Measurements from ENCODE around the gene SMIM45.

DNA sequence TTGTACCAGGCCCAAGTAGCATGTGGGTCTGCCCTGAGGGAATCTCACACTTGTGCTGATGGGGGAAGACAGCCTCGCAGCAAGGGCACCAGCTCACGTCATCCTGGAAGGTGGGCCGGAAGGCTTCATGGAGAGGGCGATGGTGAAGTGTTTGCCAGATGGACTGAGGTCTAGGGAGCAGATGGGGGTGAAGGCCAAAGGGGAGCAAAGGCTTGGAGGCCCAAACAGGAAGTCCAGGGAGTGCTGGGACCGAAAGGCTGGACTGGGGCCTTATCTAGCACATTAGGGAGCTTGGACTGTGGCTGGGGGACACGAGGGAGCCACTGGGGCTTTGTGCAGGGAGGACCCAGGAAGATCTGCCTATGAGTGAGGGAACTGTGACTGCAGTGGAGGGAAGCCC is 24.1 kb upstream of the SMIM45 start:
- TF ChIP-seq, protein P1, sequence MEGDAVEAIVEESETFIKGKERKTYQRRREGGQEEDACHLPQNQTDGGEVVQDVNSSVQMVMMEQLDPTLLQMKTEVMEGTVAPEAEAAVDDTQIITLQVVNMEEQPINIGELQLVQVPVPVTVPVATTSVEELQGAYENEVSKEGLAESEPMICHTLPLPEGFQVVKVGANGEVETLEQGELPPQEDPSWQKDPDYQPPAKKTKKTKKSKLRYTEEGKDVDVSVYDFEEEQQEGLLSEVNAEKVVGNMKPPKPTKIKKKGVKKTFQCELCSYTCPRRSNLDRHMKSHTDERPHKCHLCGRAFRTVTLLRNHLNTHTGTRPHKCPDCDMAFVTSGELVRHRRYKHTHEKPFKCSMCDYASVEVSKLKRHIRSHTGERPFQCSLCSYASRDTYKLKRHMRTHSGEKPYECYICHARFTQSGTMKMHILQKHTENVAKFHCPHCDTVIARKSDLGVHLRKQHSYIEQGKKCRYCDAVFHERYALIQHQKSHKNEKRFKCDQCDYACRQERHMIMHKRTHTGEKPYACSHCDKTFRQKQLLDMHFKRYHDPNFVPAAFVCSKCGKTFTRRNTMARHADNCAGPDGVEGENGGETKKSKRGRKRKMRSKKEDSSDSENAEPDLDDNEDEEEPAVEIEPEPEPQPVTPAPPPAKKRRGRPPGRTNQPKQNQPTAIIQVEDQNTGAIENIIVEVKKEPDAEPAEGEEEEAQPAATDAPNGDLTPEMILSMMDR (IDR thresholded peaks at IDR 0.05; ENCODE audit: low read depth, low read length), result no peak
- no peak for TF ChIP-seq EZH2phosphoT487 (IDR thresholded peaks at IDR 0.05; ENCODE audit: low read depth)
